ENCODE data around the gene SMARCD2. TPM values are rescaled to one million over a fixed set of nuclear protein-coding genes. Genes with fewer than 3 reads are reported as not detected.
A peak's percentile ranks its signal among the peaks of the same experiment; 100 is the strongest.

Gene SMARCD2
- total RNA-seq, 2 donors from 2014 or later = 68.8 to 82.1 TPM

- DNase-seq = no peak
- peak overlapping the region; percentile 74 for H3K27ac Mint-ChIP-seq
These were observed 10.5 kb downstream of the SMARCD2 start for GRCh38 chr17:63832014-63832413.

DNA sequence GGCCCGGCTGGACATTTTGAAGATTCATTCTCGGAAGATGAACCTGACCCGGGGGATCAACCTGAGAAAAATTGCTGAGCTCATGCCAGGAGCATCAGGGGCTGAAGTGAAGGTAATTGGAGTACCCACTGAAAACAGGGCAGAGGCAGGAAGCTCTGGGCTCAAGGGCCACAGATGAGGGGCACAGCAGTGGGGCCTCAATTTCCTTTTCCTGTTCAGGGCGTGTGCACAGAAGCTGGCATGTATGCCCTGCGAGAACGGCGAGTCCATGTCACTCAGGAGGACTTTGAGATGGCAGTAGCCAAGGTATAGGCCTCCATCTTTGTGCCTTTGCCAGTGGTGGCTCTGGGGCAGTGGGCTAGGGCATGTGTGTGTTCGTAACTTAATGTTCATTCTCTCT lies 11.0 kb downstream of the SMARCD2 start:
- Histone ChIP-seq H3K36me3 (ENCODE audit: control insufficient read depth, insufficient read depth, low read length) (peaks cover 67% of the 10 kb centered on the region), H3K27me3 (ENCODE audit: control insufficient read depth, insufficient read depth, low read length, poor library complexity, severe bottlenecking) (no peaks in the 10 kb centered on the region), H3K4me1 (ENCODE audit: control insufficient read depth, insufficient read depth, low read length) (no peaks in the 10 kb centered on the region), H3K9ac (ENCODE audit: extremely low read depth, low read length, poor library complexity, severe bottlenecking) (no peak overlapping the region), H3K9me3 (ENCODE audit: control insufficient read depth, low read length) (no peaks in the 10 kb centered on the region), H3K4me3 (ENCODE audit: low read length) (no peak overlapping the region), H3K27ac (ENCODE audit: low read depth, low read length) (no peak overlapping the region)
- H3K4me3 Mint-ChIP-seq = no peak overlapping the region
- DNase-seq = no peak
- no peaks in the 10 kb centered on the region for H3K9me3 Mint-ChIP-seq
- H3K4me1 Mint-ChIP-seq = peaks cover 11% of the 10 kb centered on the region
- WGBS, 2 experiments (ENCODE audit: insufficient coverage in 1 of 2, insufficient read length in 1 of 2) = 88 to 96% methylated on average over 4 to 8 of the region's 8 CpGs
- no peak for TF ChIP-seq CTCF (conservative IDR thresholded peaks at IDR 0.05)
- H3K27me3 Mint-ChIP-seq (ENCODE audit: insufficient read depth) = no peaks in the 10 kb centered on the region
- no peak overlapping the region for H3K27ac Mint-ChIP-seq
- H3K36me3 Mint-ChIP-seq (ENCODE audit: low read depth) = peaks cover 69% of the 10 kb centered on the region

More at GRCh38 chr17:63832014-63832413, 10.5 kb downstream of the SMARCD2 start:
- peaks cover 67% of the 10 kb centered on the region for H3K36me3 ChIP-seq (ENCODE audit: control insufficient read depth, insufficient read depth, low read length)
- Mint-ChIP-seq H3K9me3 (no peaks in the 10 kb centered on the region), H3K4me3 (no peak overlapping the region), H3K4me1 (peaks cover 11% of the 10 kb centered on the region), H3K36me3 (ENCODE audit: low read depth) (peaks cover 74% of the 10 kb centered on the region), H3K27me3 (ENCODE audit: insufficient read depth) (no peaks in the 10 kb centered on the region)
- no peak for TF ChIP-seq CTCF (conservative IDR thresholded peaks at IDR 0.05)
- no peak overlapping the region for H3K4me3 ChIP-seq (ENCODE audit: low read length)
- 94 to 100% methylated on average over 3 to 5 of the region's 5 CpGs for WGBS, 2 experiments (ENCODE audit: insufficient coverage in 1 of 2, insufficient read length in 1 of 2)
- H3K27me3 ChIP-seq (ENCODE audit: control insufficient read depth, insufficient read depth, low read length, poor library complexity, severe bottlenecking) = no peaks in the 10 kb centered on the region
- no peak overlapping the region for H3K9ac ChIP-seq (ENCODE audit: extremely low read depth, low read length, poor library complexity, severe bottlenecking)
- no peaks in the 10 kb centered on the region for H3K9me3 ChIP-seq (ENCODE audit: control insufficient read depth, low read length)
- H3K4me1 ChIP-seq (ENCODE audit: control insufficient read depth, insufficient read depth, low read length) = no peaks in the 10 kb centered on the region
- no peak overlapping the region for H3K27ac ChIP-seq (ENCODE audit: low read depth, low read length)

GRCh38 chr17:63830904-63831491 lies 11.5 kb downstream of the SMARCD2 start:
- peaks cover 14% of the 10 kb centered on the region for H3K4me1 Mint-ChIP-seq
- no peaks in the 10 kb centered on the region for H3K9me3 Mint-ChIP-seq
- no peaks in the 10 kb centered on the region for H3K4me1 ChIP-seq (ENCODE audit: control insufficient read depth, insufficient read depth, low read length)
- H3K4me3 ChIP-seq (ENCODE audit: low read length) = no peak overlapping the region
- DNase-seq = no peak
- WGBS, 2 experiments (ENCODE audit: insufficient coverage in 1 of 2, insufficient read length in 1 of 2) = 90 to 100% methylated on average over 8 to 15 of the region's 15 CpGs
- no peak overlapping the region for H3K4me3 Mint-ChIP-seq
- H3K27ac ChIP-seq (ENCODE audit: low read depth, low read length) = no peak overlapping the region
- H3K9ac ChIP-seq (ENCODE audit: extremely low read depth, low read length, poor library complexity, severe bottlenecking) = no peak overlapping the region
- no peaks in the 10 kb centered on the region for H3K27me3 Mint-ChIP-seq (ENCODE audit: insufficient read depth)
- H3K9me3 ChIP-seq (ENCODE audit: control insufficient read depth, low read length) = no peaks in the 10 kb centered on the region
- TF ChIP-seq CTCF (conservative IDR thresholded peaks at IDR 0.05) = no peak
- peaks cover 67% of the 10 kb centered on the region for H3K36me3 ChIP-seq (ENCODE audit: control insufficient read depth, insufficient read depth, low read length)
- no peaks in the 10 kb centered on the region for H3K27me3 ChIP-seq (ENCODE audit: control insufficient read depth, insufficient read depth, low read length, poor library complexity, severe bottlenecking)
- H3K27ac Mint-ChIP-seq = no peak overlapping the region
- peaks cover 72% of the 10 kb centered on the region for H3K36me3 Mint-ChIP-seq (ENCODE audit: low read depth)
